Nephron (organoid): ENCODE data around the gene KRTAP19-7.

Experiments
- H3K27ac Mint-ChIP-seq, 3 experiments: 2 replicates each; pipeline ENCODE4 v1.8.0; 2020; ENCODE audit warnings: mixed read lengths in 3 of 3, mild to moderate bottlenecking in 2 of 3, moderate library complexity in 1 of 3
- H3K27me3 Mint-ChIP-seq: 2 replicates; pipeline ENCODE4 v1.8.0; 2021; ENCODE audit warnings: low read depth, mild to moderate bottlenecking, moderate library complexity, mixed read lengths
- H3K36me3 Mint-ChIP-seq: 2 replicates; pipeline ENCODE4 v1.8.0; 2020; ENCODE audit warnings: low read depth, mixed read lengths
- H3K4me1 Mint-ChIP-seq: 2 replicates; pipeline ENCODE4 v1.8.0; 2020; ENCODE audit warnings: mixed read lengths
- H3K4me3 Mint-ChIP-seq, 3 experiments: 2 replicates each; pipeline ENCODE4 v1.8.0; 2020; ENCODE audit warnings: mild to moderate bottlenecking in 3 of 3, mixed read lengths in 3 of 3, moderate library complexity in 2 of 3
- H3K9me3 Mint-ChIP-seq: 2 replicates; pipeline ENCODE4 v1.8.0; 2020; ENCODE audit warnings: mixed read lengths
- TF ChIP-seq, protein P1 (sequence below), 3 experiments: fragments of 200-600 bp; sonication (generic); IDR thresholded peaks; one replicate each; pipeline ENCODE4 v1.5.0; 2021; ENCODE audit warnings: antibody characterized with exemption in 3 of 3; ENCODE audit not compliant: unreplicated experiment in 3 of 3

The KRTAP19-7 gene

GRCh38 chr21:30582870-30583269 lies 21.8 kb upstream of the KRTAP19-7 start:
- Mint-ChIP-seq H3K4me3 (no peak overlapping the region), H3K36me3 (no peaks in the 10 kb centered on the region), H3K4me1 (no peaks in the 10 kb centered on the region), H3K9me3 (no peaks in the 10 kb centered on the region), H3K27me3 (no peaks in the 10 kb centered on the region), H3K27ac (no peak overlapping the region)
- TF ChIP-seq, protein P1, sequence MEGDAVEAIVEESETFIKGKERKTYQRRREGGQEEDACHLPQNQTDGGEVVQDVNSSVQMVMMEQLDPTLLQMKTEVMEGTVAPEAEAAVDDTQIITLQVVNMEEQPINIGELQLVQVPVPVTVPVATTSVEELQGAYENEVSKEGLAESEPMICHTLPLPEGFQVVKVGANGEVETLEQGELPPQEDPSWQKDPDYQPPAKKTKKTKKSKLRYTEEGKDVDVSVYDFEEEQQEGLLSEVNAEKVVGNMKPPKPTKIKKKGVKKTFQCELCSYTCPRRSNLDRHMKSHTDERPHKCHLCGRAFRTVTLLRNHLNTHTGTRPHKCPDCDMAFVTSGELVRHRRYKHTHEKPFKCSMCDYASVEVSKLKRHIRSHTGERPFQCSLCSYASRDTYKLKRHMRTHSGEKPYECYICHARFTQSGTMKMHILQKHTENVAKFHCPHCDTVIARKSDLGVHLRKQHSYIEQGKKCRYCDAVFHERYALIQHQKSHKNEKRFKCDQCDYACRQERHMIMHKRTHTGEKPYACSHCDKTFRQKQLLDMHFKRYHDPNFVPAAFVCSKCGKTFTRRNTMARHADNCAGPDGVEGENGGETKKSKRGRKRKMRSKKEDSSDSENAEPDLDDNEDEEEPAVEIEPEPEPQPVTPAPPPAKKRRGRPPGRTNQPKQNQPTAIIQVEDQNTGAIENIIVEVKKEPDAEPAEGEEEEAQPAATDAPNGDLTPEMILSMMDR (IDR thresholded peaks at IDR 0.05; ENCODE audit: unreplicated experiment in 3 of 3) = no peak

DNA sequence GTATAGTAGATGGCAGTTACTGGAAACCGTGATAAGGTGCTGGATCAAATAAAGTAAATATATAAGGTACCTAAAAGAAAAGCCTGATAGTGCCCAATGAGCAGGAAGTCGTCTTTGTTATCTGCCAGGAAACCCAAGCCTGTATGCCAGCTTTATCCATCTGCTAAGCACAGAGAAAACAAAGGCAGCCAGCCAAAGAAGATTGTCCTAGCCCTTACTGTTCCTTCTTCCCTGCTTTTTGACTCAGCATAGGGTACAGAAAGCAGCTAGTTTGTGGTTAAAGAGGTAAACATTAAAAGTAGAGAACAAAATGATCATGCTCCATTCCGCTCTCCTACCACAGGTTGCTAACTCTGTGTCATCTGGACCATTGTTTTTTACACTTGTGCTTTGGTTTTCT lies 19.0 kb upstream of the KRTAP19-7 start:
- Mint-ChIP-seq H3K36me3 (no peaks in the 10 kb centered on the region), H3K9me3 (no peaks in the 10 kb centered on the region), H3K27ac (no peak overlapping the region), H3K4me1 (no peaks in the 10 kb centered on the region), H3K27me3 (no peaks in the 10 kb centered on the region), H3K4me3 (no peak overlapping the region)
- TF ChIP-seq, protein P1 (IDR thresholded peaks at IDR 0.05; ENCODE audit: unreplicated experiment in 3 of 3) = no peak

DNA sequence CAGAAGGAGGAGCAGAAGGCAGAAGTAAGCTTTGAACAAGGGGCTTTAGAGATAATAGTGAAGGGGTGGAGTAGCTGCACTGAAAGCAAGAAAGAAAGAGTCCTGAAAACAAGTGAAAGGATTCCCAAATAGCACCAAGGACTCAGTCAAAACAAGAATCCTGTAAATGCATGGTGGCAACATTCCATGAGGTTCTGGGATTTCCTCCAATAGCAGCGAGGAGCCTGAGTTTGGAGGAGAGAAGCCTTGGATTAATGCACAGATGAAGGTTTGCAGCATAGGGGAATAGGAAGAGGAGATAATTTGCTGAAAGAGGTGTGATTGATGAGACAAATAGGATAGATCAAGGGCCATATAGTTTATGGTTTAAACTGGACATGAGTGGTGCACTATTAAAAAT lies 18.2 kb upstream of the KRTAP19-7 start:
- H3K4me3 Mint-ChIP-seq = no peak overlapping the region
- no peaks in the 10 kb centered on the region for H3K27me3 Mint-ChIP-seq
- no peaks in the 10 kb centered on the region for H3K4me1 Mint-ChIP-seq
- no peak overlapping the region for H3K27ac Mint-ChIP-seq
- H3K36me3 Mint-ChIP-seq = no peaks in the 10 kb centered on the region
- TF ChIP-seq, protein P1 (IDR thresholded peaks at IDR 0.05; ENCODE audit: unreplicated experiment in 3 of 3) = no peak
- H3K9me3 Mint-ChIP-seq = no peaks in the 10 kb centered on the region

GRCh38 chr21:30577766-30578165 lies 16.7 kb upstream of the KRTAP19-7 start:
- Mint-ChIP-seq H3K27ac (no peak overlapping the region), H3K36me3 (no peaks in the 10 kb centered on the region), H3K4me1 (no peaks in the 10 kb centered on the region), H3K4me3 (no peak overlapping the region), H3K9me3 (no peaks in the 10 kb centered on the region), H3K27me3 (no peaks in the 10 kb centered on the region)
- TF ChIP-seq, protein P1 (IDR thresholded peaks at IDR 0.05; ENCODE audit: unreplicated experiment in 3 of 3) = no peak

DNA sequence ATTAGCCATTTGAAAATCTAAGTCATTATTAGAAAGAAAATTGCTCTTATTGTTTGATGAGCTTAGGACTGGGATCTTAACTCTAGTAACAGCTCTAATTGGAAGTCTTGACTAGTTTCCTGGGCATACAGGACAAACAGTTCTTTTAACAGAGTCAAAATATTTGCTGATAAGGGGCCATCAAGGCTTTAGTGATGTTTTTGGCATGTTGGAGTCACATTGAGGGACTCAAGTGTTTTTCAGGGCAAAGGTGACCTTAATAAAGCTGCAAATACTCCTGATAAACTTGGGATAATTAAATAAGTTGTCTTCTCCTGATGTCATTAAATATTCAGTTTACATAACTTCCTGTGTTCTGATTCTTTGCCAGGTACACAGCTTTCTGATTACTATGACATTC lies 6.5 kb upstream of the KRTAP19-7 start:
- H3K9me3 Mint-ChIP-seq = no peaks in the 10 kb centered on the region
- no peak overlapping the region for H3K27ac Mint-ChIP-seq
- H3K27me3 Mint-ChIP-seq = no peaks in the 10 kb centered on the region
- H3K4me3 Mint-ChIP-seq = no peak overlapping the region
- no peaks in the 10 kb centered on the region for H3K36me3 Mint-ChIP-seq
- TF ChIP-seq, protein P1 (IDR thresholded peaks at IDR 0.05; ENCODE audit: unreplicated experiment in 3 of 3) = no peak
- H3K4me1 Mint-ChIP-seq = no peaks in the 10 kb centered on the region

- Mint-ChIP-seq H3K27me3 (no peaks in the 10 kb centered on the region), H3K27ac (no peak overlapping the region), H3K36me3 (no peaks in the 10 kb centered on the region), H3K4me3 (no peak overlapping the region), H3K4me1 (no peaks in the 10 kb centered on the region), H3K9me3 (no peaks in the 10 kb centered on the region)
- TF ChIP-seq, protein P1 (IDR thresholded peaks at IDR 0.05; ENCODE audit: unreplicated experiment in 3 of 3) = no peak
These were observed 2.5 kb upstream of the KRTAP19-7 start for GRCh38 chr21:30563630-30564029.
